NCI-H1436 (cell line): ENCODE data around the gene RECQL5.

Source experiments
- DNase-seq: peaks from one replicate; lab custom pipeline; 2025; lab: John Stamatoyannopoulos, UW

Gene RECQL5

GRCh38 chr17:75633486-75634375, 33.2 kb downstream of the RECQL5 start:
- DNase-seq = peak; percentile 87

DNA sequence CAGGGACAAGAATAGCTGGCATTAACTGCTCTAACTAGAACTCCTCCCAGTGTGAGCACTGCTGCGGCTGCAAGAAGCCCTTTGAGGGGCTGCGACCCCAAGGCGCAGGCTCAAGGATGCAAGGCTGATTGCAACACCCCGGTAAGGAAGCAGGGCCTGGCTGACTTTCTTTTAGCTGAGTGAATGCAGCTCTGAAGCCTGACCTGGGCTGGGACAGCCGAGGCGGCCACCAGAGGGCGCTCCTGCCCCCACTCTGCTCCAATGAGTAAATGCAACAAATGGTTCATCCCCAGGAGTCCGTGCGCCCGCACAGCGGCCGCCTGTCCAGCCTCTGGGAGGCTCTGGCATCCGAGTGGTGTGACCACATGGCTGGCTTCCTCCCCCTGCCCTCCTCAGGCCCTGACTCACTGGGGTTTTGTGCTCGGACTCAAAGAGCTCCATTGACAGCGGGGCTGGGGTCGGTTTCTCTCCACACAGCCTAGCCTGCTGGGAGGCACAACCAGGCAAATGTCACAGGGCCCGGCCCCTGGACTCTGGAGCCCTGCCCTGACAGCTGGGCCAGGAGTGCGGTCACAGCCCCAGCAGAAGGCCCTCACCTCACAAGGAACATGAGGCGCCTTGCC, 34.0 kb downstream of the RECQL5 start, which contains the start of gene SMIM5:
SMIM5 (plus strand) TSS at position 572 of the 623 bp plus-strand sequence. CDS start 6,768 bp downstream, outside the sequence.
- peak; percentile 76 for DNase-seq

DNA sequence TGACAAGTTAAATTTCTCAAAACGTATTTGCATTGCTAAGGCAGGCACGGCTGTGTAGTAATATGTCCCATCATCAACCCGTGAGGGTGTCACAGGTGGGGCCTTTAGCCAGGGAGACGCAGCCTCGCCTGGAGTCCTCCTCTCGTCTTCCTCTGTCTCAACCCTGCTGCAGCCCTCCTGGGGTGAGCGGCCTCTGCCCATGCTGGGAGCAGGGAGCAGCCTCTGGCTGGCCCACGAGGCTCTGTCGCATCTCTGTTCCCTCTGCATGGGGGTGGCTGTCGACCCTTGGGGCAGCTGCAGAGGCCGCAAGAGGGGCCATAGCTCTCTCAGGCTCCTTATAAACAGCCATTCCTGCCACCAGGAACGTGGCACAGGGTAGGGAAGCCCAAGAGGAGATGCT, 34.5 kb downstream of the RECQL5 start:
- DNase-seq = no peak

GRCh38 chr17:75631353-75631752, 35.6 kb downstream of the RECQL5 start:
- no peak for DNase-seq

- DNase-seq = no peak
Measured at GRCh38 chr17:75630071-75630917, 36.7 kb downstream of the RECQL5 start.

GRCh38 chr17:75629157-75629556, 37.8 kb downstream of the RECQL5 start:
- DNase-seq = no peak

- DNase-seq = no peak
Measured at GRCh38 chr17:75628425-75628824, 38.5 kb downstream of the RECQL5 start.

GRCh38 chr17:75627094-75627493, 39.9 kb downstream of the RECQL5 start:
- DNase-seq = no peak

- no peak for DNase-seq
Measured at GRCh38 chr17:75626496-75627038, 40.4 kb downstream of the RECQL5 start.

GRCh38 chr17:75625813-75626486, 41.0 kb downstream of the RECQL5 start:
- DNase-seq = peak; percentile 37

- DNase-seq = no peak
Measured at GRCh38 chr17:75624714-75625345, 42.1 kb downstream of the RECQL5 start.

DNA sequence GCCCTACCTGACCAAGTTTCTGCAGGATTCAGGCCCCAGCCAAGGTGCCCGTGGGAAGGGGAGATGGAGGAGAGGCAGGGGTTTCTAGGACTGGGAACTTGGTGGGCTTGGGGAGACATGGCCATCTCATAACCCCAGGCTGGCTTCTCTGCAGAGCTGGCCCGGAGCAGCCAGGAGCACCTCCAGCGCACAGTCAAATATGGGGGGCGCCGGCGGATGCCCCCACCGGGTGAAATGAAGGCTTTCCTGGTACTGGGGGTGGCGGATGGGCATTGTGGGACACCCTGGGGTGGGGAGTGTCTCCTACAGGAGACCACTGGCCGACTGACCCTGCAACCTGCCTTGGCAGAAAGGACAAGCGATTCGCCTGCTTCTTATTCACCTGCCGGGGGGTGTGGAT, 42.9 kb downstream of the RECQL5 start:
- no peak for DNase-seq

GRCh38 chr17:75623386-75623785, 43.6 kb downstream of the RECQL5 start:
- DNase-seq = no peak

DNA sequence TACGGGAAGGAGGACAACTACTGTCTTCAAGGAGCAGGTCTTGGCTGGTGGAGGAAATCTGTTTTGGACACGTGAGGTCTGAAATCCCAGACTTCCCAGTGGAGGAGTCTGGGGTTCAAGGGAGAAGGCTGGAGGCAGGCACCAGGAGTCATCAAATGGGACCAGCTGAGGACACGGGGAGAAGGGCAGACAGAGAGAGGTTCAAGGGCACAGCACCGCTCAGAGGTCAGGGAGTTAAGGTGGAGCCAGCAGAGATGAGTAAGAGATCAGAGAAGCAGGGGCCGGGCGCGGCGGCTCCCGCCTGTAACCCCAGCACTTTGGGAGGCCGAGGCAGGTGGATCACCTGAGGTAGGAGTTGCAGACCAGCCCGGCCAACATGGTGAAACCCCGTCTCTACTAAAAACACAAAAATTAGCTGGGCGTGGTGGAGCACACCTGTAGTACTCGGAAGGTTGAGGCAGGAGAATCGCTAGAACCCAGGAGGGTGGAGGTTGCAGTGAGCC, 44.1 kb downstream of the RECQL5 start:
- DNase-seq = no peak

DNA sequence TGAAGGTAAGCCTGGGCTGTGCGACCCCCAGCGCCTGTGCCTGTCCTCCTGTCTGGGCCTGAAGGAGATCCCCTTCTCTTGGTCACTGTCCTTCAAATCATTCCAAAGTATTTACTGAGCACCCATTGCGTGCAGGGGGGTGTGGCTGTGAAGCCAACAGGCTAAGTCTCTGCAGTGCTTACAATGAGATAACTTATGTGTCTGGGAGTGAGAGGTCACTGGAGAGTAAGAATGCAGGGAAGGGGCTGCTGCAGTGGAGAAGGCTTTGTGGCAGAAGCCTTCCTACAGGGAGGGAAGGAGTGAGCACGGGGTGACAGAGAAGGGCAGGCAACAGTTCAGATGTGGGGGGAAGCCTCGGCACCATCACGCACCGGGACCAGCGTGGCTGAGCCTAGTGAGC, 44.9 kb downstream of the RECQL5 start:
- DNase-seq = no peak

DNA sequence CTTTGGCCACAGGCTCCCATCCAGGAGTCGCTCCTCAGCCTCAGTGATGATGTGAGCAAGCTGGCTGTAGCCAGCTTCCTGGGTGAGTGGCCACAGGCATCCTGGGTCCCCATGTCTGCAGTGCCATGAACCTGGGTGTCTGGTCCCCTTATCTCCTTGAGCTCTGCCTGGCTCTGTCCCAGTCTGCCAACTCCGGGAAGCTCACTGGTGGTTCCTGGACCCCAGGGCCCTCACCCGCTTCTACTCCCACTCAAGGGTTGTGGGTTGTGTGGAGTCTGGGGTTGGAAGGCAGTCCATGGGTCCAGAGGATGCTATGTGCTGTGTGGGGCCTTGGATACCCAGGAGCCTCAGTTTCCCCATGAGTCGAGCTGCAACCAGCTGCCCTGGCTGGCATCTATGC, 45.5 kb downstream of the RECQL5 start:
- no peak for DNase-seq

GRCh38 chr17:75619506-75620431, 47.2 kb downstream of the RECQL5 start:
- DNase-seq = no peak

DNA sequence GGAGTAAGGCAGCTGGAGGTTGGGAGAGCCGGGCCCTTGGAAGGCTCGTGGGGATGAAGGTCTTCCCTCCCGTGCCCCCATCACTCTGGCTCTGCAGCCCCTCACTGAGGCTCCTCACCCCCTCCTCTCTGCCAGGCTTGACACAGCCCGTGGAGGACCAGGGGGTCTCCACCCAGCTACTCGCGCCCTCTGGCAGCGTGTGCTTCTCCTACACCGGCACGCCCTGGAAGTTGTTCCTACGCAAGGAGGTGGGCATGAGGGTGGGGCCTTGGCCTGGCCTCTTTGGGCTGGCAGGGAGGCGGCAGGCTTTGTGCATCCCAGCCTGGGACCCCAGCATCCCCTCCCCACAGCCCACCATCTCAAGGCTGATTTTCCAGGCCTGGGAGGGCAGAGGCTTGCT, 49.3 kb downstream of the RECQL5 start:
- DNase-seq = no peak

GRCh38 chr17:75617218-75617617, 49.7 kb downstream of the RECQL5 start:
- DNase-seq = no peak
